GOT3 (cell line): ENCODE measurements around the gene MBIP.

Source experiments
- DNase-seq: peaks from one replicate; lab custom pipeline; 2025; ENCODE audit warnings: mixed read lengths; lab: John Stamatoyannopoulos, UW

The MBIP gene

GRCh38 chr14:36264107-36264506 lies 56.3 kb downstream of the MBIP start:
- no peak for DNase-seq

GRCh38 chr14:36260970-36261640 lies 59.3 kb downstream of the MBIP start:
- DNase-seq: no peak

- DNase-seq: no peak
These were observed 62.2 kb downstream of the MBIP start for GRCh38 chr14:36258241-36258640.

- DNase-seq: no peak
These were observed 64.2 kb downstream of the MBIP start for GRCh38 chr14:36256126-36256801.

GRCh38 chr14:36254020-36254624 lies 66.3 kb downstream of the MBIP start:
- DNase-seq: no peak
